Activated T-cell treated with anti-CD3 and anti-CD28 coated beads for 4 hours (primary cell): Measurements from ENCODE around the gene MGLL.
"Not testable (repeated sequence)": the region's sequence is repeated elsewhere in the genome, so short reads cannot be mapped to it uniquely, and the experiment has no call there.

Experiments used
- DNase-seq: peaks from one replicate; pipeline ENCODE4 v3.0.0-alpha.2; 2020

The MGLL gene

GRCh38 chr3:127718916-127719290, 103.4 kb downstream of the MGLL start:
- DNase-seq, result no peak

DNA sequence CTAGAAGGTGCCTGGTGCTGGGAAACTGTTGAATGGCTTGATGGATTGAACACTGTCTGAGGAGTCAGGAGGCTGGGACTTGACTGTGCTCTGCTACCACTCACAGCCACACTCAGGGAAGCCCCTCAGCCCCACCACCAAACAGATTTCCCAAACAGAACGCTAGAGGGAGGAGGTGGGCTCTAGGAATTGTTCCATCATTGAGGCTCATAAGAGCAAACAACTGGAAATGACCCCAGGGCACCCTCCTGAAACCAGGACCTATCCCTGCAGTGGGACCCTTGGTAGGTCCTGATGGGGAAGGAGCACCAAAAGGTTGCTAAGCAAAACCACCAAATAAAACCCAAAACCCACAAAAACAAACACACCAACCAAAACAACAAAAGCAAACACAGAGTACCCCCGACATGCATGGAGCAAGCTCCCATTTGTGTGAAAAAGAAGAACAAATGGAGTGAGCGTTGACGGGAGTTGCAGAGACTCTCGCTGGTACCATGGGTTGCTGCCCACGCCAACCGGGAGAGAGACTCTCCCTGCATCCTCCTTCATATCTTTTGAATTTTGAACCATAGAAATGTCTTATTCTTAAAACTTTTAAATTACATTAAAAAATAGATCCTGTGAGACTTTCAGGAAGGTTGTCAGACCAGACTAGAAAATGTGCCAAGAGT, 103.9 kb downstream of the MGLL start:
- no peak for DNase-seq

- DNase-seq, result no peak
Observed at GRCh38 chr3:127717357-127718244, 104.7 kb downstream of the MGLL start.

- no peak for DNase-seq
Observed at GRCh38 chr3:127716384-127716783, 105.9 kb downstream of the MGLL start.

DNA sequence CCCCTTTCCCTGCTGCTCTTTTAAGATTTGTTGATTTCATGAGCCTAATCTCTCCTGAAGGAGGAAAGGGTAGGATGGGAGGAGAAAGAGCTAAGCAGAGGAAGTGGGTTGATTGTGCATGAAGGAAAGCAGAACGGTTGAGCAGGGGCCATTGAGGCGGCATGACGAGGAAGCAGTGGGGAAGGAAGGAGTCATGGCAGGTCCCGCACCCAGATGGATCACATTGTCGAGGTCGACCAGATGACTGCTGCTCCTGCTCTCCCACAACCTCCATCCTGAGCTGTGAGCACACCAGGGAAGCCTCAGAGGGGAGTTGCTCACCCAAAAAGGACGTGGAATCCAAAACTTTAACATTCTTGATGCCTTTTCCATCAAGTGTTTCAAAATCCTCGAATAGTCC, 106.8 kb downstream of the MGLL start:
- DNase-seq, result no peak

DNA sequence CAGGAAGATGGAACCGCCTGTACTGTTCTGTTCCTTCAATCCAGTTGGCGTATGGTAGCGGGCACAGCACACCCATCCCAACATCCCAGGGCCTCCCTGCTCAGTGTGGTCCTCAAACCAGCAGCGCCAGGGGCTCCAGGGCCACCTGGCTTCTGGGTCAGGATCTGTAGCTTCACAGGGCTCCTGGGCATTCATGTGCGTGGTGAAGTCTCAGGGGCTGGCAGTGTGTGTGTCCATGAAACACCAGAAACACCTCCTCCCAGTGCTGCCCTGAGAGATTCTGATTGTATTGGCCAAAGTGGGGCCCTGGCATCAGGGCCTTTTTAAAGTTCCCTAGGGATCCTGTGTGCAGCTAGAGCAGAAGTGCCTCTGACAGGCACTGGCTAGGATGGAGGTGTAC, 107.4 kb downstream of the MGLL start:
- no peak for DNase-seq

- no peak for DNase-seq
Observed at GRCh38 chr3:127714125-127714571, 108.2 kb downstream of the MGLL start.

DNA sequence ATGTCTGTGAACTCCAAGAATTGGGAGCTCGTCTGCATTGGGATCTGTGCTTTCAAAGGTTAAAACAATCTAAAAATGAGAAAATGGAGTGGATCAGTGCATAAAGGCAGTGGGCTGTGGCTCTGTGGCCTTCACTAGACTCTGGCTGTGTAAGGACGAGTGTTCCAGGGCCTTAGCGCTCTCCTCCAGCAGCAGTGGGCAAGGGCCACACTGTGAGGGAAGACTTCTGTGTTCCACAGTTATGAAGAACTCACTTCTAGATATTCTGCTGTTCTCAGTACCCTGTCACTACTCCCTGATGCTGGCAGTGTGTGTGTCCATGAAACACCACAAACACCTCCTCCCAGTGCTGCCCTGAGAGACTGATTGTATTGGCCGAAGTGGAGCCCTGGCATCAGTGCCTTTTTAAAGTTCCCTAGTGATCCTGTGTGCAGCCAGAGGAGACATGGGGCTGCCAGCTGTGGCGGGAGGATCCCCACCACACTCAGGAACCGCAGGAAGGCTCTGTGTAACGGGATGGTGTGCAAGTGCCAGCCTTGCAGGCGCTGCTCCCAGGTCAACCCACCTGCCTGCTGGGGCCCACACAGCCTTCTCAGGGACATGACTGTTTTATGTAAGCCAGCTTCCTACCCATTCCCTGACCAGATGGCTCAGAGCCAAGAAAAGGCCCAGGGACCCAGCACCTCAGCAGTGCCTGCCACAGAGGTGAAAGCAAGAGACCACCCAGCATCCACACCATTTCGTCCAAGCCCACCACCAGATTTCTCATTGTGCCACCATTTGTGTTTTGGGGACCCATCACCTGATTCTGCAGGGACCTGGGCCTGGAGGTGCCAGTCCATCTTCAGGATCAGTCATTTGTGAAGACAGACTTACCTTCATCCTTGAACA, 109.2 kb downstream of the MGLL start:
- DNase-seq, result no peak

GRCh38 chr3:127712461-127712860, 109.9 kb downstream of the MGLL start:
- DNase-seq, result no peak

GRCh38 chr3:127711896-127712295, 110.4 kb downstream of the MGLL start:
- no peak for DNase-seq

DNA sequence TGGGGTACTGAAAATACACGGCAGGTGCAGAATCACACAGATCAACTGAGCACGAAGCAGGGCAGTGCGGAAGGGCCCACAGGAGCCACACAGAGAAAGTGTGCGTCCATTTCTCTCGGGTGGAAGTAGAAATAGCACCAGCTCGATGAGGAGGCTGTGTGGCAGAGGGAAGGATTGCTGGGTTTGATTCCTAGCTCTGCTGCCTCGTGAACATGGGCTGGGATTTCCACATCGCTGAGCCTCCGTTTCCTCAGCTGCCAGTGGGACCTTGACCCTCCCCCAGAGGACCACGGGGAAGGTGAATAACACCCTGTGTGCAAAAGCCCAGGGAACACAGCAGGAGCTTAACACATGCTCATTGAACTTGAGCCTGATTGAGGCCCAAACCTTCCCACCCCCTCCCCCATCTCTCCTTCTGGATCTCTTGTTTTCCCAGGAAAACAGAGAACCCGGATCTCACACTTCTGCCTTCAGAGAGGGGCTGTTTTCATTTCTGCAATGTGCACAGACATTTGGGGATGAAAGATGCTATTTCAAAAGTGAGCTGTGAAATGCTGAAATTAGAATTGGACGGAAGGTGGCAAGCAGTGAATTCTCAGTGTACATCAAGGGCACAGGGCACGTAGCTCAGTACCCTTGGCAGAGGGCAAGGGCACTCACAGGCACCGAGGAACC, 111.2 kb downstream of the MGLL start:
- no peak for DNase-seq

GRCh38 chr3:127710155-127710941, 112.0 kb downstream of the MGLL start:
- no peak for DNase-seq

DNA sequence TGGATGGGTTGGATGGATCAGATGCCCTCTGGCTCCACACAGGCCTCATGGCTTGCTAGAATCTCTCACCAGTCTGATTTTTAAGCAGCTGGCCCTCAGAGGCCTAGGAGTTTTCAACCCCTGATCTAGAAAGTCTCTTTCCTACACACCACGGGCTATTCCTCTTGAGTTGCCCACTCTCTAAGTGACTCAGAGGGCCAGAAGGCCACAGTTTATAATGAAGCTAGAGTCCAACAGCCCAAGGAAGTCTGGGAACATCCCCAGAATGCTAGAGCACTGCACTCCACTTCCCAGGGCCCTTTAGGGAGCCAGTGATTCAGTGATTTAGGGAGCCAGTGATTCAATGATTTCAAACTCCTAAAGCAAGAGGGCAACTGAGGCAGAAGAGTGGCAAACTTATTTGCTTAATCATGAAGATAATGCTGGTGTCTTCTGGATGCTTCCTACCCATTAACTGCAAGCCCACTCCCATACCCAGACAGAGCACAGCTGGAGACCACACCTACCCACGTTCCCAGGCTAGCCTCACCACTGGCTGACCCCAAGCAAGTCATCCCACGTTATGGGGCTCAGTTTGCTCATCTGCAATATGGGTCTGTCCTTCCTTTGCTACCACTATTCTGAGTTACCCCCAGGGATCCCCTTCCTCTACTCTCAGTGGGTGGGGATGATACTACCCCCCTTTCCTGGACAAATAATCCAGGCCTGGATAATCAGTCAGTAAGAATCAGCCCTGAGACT, 112.8 kb downstream of the MGLL start:
- DNase-seq, result no peak

- DNase-seq, result no peak
Observed at GRCh38 chr3:127708837-127709236, 113.5 kb downstream of the MGLL start.

- DNase-seq, result no peak
Observed at GRCh38 chr3:127707851-127708411, 114.4 kb downstream of the MGLL start.

DNA sequence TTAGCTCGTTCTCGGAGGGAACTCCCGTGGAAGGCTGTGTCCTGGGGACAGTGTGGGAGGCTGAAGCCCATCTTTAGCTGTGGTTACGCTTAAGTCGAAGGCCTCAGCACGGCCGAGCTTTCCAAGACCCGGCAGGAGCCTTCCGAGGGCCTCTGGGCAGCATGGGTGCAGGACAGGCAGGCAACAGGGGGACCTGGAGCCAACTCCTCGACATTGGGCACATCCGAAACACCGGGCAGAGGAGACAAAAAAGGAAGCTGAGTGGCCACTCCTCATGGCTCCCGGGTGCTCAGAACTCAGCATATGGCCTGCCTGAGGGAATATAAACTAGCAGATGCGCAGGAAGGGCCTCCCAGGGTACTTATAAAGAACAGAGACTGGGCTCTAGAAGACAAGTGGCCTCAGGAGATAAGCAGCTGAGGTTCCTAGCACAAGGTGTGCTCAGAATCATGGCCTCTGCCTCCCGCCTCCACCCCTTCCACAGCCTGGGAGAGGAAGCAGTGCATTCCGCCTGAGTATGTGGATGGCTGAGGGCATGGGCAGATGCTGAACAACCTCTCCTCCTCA, 115.4 kb downstream of the MGLL start:
- no peak for DNase-seq

DNA sequence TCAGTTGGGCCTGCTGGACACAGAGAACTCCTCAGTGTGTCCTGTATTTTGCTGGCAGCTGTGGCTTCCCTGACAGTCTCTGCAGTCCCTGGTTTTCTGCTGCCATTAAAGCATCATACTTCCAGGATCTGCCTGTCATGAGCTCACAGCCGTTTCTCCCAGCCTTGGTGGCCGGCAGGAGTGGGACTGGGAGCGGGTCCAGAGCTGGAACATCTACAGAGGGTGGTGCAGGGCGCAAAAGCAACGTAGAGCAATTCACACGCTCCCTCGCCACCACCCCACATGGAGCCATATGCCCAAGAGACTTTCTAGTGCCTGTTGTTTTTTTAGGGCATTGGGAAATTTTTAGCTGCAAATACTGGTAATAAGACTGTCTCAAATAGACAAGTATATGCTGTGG, 116.0 kb downstream of the MGLL start:
- DNase-seq, result no peak

DNA sequence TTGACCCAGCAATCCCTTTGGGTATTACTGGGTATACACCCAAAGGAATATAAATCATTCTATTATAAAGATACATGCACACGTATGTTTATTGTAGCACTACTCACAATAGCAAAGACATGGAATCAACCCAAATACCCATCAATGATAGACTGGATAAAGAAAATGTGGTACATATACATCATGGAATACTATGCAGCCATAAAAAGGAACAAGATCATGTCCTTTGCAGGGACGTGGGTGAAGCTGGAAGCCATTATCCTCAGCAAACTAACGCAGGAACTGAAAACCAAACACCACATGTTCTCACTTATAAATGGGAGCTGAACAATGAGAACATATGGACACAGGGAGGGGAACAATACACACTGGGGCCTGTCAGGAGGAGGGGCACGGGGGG, 117.5 kb downstream of the MGLL start:
- not testable (repeated sequence) for DNase-seq

DNA sequence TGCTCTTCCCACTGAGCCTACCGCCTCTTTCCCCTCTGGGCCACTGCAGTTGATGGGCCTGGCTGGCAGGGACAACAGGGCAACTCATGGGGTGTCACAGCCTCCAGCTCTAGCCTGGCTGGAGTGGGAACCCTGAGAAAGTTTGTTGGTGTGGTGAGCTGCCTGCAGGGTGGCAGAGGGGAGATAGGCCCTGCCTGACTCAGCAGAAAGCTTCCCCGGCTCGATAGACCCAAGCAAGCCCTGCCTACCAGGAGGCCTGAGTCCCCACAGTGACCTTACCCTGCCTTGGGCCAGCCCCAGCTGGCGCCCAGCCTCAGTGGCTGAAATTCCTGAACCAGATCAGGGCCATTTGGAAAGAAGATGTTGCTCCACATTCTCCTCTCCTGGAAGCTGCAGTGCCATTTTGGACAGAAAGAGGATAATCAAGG, 120.2 kb downstream of the MGLL start:
- DNase-seq, result no peak

DNA sequence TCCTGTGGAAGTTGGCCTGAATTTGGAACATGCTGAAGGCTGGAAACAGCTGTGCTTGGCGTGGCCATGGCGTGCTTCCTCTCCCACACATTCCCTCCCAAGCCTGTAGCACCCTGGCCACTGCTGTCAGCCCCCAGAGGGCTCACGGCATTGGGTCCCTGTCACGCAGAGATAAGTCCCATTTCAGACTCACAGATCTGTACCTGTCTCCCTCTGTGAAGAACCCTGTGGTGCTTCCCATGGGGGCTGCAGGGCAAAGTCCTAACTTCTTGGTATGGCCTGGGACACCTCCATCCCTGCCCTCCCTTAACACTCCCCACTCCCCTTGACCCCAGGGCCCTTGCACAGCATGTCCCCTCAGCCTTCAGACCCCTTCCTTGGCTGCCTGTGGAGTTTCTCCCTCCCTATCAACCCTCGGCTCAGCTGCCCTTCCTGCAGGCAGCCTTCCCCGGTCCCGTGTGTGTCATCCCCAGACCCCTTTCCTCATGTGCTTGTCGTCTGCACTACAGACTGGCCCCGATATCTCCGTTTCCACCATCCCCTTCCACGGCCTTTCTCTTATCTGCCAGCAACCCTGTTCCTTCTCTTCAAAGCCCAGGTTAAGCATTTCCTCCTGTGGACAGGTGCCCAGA, 120.9 kb downstream of the MGLL start:
- DNase-seq, result no peak
